SW480 (cell line): ENCODE data around the gene GNB1.
"Not testable (repeated sequence)": the region's sequence is repeated elsewhere in the genome, so short reads cannot be mapped to it uniquely, and the experiment has no call there.

ENCODE experiments used
- DNase-seq: peaks from one replicate; pipeline ENCODE4 v3.0.0-alpha.2; 2016; ENCODE audit warnings: low spot score

The GNB1 gene

DNA sequence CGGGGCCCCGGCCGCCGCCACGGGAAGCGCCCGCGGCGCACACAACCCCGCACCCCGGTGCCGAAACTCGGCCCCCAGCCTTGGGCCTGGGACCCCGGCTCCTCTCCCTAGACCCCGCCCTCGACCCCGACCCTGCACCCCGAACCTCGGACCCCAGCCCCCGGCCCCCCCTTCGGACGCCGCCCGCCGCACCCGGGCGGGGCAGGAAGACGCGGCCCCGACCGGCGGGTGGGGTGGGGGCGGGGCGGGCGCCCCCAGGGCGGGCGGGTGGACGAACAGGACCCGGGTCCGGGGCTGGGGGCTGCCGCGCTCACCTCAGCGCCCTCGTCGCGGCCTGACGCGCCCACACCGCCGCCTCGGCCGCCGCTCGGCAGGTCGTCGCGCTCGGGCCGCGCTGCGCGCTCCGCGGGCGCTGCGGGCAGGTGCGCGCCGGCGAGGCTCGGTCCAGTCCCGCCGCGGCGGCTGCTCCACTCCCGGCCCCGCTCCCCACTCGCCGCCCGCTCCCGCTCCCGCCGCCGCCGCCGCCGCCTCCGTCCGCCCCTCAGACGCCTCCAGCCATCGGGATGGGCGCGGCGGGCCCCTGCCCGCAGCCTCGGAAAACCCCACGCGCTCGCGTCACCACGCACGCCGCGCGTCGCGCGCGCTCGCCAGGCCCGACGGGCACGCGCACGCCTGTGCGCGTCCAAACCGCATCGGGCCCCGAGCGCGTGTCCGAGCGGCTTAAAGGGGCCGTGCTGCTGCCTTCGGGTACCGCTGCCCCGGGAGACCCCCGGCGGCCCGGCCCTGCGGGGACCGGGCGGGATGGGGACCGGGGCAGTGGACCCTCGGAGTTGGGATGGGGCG lies at the start of gene GNB1:
TSS of gene GNB1 (minus strand) at position 582 of the 843 bp plus-strand sequence. CDS start 65,634 bp downstream, outside the sequence.
- peak; percentile 78 for DNase-seq

GRCh38 chr1:1940123-1940425 lies 49.2 kb upstream of the GNB1 start:
- DNase-seq = no peak

GRCh38 chr1:1939296-1940122 lies 48.6 kb upstream of the GNB1 start:
- DNase-seq = no peak

DNA sequence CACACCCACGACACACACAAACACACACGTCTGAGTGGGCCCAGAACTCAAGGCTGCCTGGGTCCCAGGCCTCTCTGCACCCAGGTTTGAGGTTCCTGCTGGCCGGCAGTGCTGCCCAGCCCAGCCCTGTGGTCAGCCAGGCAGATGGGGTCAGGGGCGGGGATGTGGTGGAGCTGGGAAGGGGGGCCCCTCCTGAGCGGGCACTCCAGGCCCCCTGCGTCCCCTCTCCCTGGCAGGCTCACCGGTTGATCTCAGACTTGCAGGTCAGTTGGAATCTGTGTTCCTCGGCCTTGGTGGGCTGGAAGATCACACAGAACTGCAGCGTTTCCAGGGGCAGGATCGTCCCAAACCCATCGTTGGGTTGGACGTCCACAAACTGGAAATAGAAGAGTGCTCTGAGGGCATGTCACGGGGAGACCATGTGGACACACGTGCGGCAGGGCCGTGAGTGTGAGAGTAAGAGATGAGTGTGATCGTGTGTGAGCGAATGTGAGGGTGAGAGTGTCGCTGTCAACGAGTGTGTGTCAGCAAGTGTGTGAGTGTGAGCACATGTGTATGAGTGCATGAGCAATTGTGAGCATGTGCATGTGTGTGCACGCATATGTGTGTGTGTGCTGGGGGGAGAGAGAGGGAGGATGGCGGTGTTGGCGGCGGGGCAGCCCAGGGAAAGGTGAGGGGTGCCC lies 47.9 kb upstream of the GNB1 start:
- no peak for DNase-seq

- no peak for DNase-seq
Measured at GRCh38 chr1:1938276-1938573, 47.3 kb upstream of the GNB1 start.

DNA sequence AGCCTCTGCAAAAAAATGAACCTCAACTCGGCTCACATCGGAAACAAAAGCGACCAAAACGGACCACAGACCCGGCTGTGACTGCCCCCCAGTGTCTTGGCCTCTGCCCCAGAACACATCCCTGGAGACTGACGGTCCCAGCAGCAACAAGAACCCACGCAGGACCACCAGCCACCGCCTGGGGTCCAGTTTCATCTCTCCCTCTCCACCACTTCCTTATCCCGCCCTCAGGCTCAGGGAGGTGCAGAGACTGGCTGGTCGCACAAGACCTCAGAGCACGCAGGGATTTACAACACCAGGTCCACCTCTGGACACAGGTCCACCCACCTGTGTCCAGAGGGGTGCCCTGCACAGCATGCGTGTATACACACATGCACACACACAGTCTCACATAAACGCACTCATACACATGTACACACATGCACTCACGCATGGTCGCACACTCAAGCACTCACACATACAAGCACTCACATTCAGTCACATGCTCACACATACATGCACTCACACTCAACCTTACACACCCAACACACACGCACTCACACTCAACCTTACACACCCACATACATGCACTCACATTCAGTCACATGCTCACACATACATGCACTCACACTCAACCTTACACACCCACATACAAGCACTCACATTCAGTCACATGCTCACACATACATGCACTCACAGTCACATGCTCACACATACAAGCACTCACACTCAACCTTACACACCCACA lies 46.8 kb upstream of the GNB1 start:
- DNase-seq = no peak

DNA sequence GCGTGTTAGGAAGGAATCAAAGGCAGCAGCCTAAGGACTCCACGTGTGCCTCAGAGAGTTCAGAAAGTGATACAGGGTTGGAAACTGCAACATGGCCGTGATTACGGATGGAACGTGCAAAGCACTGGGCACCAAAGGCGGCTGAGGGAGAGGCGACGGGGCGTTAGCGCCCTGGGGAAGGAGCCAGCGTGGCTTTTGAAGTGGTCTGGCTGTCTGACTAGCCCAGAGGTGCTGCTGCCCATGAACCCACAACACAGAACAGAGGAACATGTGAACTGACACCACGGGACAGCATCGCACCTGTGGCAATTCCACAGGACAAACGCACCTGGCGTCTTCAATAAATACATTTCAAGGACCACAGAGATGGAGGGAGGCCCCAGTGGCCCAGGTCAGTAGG lies 46.2 kb upstream of the GNB1 start:
- peak; percentile 68 for DNase-seq

- DNase-seq = not testable (repeated sequence)
Measured at GRCh38 chr1:1934848-1935247, 44.0 kb upstream of the GNB1 start.

- no peak for DNase-seq
Measured at GRCh38 chr1:1929639-1930545, 39.0 kb upstream of the GNB1 start.

DNA sequence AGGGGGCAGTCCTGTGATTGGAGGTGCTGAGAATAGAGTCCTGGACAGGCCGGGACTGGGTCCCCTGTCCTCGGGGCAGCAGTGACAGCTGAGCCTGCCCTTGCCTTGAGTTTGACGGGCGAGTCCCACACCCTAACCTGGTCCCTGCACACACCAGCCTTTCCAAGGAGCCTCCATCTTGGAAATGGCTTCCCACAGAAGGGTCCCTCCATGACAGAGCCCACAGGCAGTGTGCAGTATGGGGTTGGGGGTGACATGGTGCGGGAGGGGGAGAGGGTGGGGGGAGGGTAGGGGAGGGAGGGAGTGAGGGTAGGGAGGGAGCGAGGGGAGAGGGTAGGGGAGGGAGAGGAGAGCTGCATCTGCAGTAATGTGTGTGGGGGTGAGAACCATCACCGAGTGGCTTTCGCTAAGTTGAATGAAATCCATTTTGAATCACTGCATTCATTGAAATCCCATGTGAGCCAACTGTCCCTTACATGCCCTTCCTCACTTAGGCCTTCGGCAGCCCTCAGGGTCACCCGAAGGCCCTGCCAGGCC lies 38.3 kb upstream of the GNB1 start:
- DNase-seq = no peak

DNA sequence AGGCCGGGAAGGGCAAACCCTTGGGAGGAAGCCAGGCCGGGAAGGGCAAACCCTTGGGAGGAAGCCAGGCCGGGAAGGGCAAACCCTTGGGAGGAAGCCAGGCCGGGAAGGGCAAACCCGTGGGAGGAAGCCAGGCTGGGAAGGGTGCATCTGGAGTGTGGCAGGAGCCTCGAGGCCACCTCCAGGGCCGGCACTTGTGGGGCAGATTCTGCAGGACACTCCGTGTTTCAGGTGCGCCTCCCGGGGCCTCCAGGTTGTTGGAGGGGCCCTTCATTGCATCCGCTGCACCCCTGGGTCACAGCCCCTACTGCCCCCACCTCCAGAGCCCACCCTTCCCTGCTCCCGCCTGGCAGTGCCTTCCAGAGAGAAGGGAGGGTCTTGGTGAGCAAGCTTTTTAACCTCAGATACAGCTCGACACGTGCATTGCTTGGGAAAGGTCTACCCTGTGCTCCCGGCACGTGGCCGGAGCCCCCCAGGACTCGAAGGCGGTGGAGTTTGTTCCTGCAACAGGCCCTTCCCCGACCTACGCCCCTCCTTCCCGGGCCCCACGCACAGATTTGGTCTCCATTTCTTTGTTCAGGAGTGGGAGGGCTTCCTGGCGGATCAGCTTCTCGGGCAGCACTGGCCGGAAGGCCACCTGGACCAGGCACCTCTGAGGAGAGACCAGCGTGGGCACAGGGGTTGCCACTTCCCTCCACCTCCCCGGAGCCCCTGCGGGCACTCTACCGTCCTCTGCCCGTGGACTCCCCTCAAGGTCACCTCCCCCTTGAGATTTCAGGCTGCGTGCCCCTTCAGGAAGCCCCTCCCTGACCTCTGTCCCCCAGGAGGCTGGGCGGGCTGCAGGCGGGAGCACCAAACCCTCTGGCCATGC lies 37.6 kb upstream of the GNB1 start:
- DNase-seq = no peak

- DNase-seq = no peak
Measured at GRCh38 chr1:1927751-1928150, 36.9 kb upstream of the GNB1 start.

- no peak for DNase-seq
Measured at GRCh38 chr1:1926886-1927660, 36.2 kb upstream of the GNB1 start.

DNA sequence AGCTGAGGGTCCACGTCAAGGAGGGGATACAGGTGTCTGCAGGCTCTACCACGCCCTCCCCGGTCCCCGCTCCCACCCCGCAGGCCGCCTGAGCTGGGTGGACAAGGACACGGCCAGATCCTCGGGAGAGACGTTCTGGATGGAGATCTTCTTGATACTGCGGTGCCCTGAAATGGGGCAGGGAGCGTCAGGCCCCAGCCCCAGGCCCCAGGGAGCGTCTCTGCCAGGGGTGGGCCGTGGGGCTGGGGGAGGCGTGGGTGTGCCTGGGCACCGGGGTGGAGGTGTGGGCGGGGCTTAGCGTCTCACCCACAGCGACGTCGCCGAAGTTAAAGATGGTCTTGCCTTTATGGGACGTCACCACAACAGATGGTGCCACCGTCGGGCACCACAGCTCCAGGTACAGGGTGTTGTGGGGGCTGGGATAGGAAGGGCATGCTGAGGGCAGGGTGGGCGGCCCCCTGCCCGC lies 35.5 kb upstream of the GNB1 start:
- DNase-seq = no peak

DNA sequence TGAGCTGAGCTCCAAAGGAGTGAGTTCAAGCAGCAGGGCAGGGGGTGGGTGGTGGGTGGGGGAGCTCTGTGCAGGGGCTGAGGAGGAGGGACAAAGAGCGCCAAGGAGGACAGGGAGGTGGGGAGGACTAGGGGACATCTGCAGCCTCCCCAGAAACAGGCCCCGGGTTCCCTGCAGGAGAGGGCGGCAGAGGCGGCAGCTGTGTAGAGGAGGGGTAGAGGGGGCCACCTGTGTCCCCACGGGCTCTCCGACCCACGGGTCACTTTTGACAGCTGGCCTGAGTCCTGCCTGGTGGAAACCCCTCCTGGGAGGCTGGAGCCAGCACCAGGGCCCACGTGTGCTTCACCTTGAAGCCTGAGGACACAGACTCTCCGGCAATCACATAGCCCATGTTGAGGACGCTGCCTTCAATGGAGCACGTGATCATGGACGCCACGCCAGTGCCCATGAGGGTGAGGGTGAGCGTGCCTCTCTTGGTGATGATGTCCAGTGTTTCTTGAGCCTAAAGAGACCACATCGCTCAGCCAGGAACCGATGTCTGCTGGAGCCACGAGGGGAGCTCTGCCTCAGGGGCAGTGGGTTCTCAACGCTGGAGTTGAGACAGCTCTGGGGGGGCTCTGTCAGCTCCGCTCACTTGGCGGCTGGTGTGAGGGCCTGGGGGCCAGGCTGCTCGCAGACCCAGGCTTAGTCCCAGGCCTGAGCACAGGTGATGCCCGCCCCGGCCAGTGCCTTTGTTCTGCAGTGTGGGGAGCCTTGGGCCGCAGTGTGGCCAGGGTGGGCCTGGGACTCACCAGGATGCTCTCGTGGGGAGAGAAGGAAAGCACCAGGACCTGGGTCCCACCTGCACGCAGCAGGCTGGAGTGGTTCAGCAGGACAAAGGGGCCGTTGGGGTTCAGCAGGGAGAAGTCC lies 34.8 kb upstream of the GNB1 start:
- DNase-seq = no peak

DNA sequence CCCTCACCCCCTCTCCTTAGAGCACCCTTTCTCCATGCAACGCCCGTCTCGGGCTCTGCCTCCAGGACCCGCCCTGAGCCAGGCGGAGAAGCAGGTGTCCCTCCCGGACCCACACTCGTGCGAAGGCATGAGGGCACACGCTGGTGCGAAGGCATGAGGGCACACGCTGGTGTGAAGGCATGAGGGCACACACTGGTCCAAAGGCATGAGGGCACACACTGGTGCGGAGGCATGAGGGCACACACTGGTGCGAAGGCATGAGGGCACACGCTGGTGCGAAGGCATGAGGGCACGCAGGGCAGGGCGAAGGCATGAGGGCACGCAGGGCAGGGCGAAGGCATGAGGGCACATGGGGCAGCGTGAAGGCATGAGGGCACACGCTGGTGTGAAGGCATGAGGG lies 34.0 kb upstream of the GNB1 start:
- no peak for DNase-seq

DNA sequence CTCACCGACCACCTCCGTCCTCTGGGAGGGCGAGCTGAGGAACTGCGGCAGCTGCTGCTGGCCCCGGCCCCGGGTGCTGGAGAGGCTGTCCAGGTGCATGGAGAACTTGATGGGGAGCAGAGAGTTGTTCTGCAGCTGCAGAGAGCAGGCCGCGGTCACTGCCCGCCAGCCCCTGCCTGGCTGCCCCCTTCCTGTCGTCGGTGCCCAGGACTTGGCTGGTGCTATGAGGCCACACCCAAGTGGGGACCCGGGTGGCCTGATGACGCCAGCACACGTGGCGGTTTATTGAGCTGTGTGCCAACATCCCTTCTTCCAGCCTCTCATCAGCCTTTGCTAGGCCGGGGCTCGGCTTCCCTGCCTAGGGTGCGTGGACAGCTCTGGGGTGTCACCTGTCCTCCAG lies 33.5 kb upstream of the GNB1 start:
- DNase-seq = no peak
